NCI-H1694 (cell line): ENCODE data around the gene BLACAT1.

Experiments
- DNase-seq: peaks from one replicate; lab custom pipeline; 2025; lab: John Stamatoyannopoulos, UW

Gene BLACAT1

GRCh38 chr1:205455581-205456382 lies at the start of gene BLACAT1:
Gene BLACAT1 (minus strand): TSS chr1:205456045.
- DNase-seq: no peak

- DNase-seq: no peak
Measured at GRCh38 chr1:205505076-205505729, 49.4 kb upstream of the BLACAT1 start.

GRCh38 chr1:205504311-205505075 lies 48.6 kb upstream of the BLACAT1 start, which contains the start of gene CDK18:
Gene CDK18 (plus strand): TSS chr1:205504669. CDS start chr1:205523168, 18,499 bp downstream.
- peak; percentile 48 for DNase-seq

GRCh38 chr1:205502992-205503391 lies 47.1 kb upstream of the BLACAT1 start:
- DNase-seq: no peak

GRCh38 chr1:205502111-205502810 lies 46.4 kb upstream of the BLACAT1 start:
- no peak for DNase-seq

GRCh38 chr1:205500240-205501233 lies 44.7 kb upstream of the BLACAT1 start:
- no peak for DNase-seq

- DNase-seq: no peak
Measured at GRCh38 chr1:205499789-205500188, 43.9 kb upstream of the BLACAT1 start.

- no peak for DNase-seq
Measured at GRCh38 chr1:205497351-205497750, 41.5 kb upstream of the BLACAT1 start.

GRCh38 chr1:205496661-205497060 lies 40.8 kb upstream of the BLACAT1 start:
- no peak for DNase-seq

GRCh38 chr1:205495237-205495823 lies 39.5 kb upstream of the BLACAT1 start:
- DNase-seq: peak; percentile 96

GRCh38 chr1:205494115-205494514 lies 38.3 kb upstream of the BLACAT1 start:
- DNase-seq: peak; percentile 36

- peak; percentile 64 for DNase-seq
Measured at GRCh38 chr1:205493241-205494085, 37.6 kb upstream of the BLACAT1 start.

- no peak for DNase-seq
Measured at GRCh38 chr1:205492774-205493173, 36.9 kb upstream of the BLACAT1 start.

- DNase-seq: peak; percentile 88
Measured at GRCh38 chr1:205492201-205492667, 36.4 kb upstream of the BLACAT1 start.

GRCh38 chr1:205491794-205492193 lies 35.9 kb upstream of the BLACAT1 start:
- DNase-seq: no peak

GRCh38 chr1:205488074-205488723 lies 32.4 kb upstream of the BLACAT1 start:
- peak; percentile 73 for DNase-seq

GRCh38 chr1:205486258-205486657 lies 30.4 kb upstream of the BLACAT1 start:
- DNase-seq: no peak
